Activated CD8-positive, alpha-beta T cell treated with anti-CD3 and anti-CD28 coated beads, Interleukin-2, amount 10 ng/mL, durations not matched to agents 7 days and 5 days (primary cell): ENCODE measurements around the gene CCDC93. TPM values are rescaled to one million over a fixed set of nuclear protein-coding genes. Genes with fewer than 3 reads are reported as not detected.
"Not testable (repeated sequence)": the region's sequence is repeated elsewhere in the genome, so short reads cannot be mapped to it uniquely, and the experiment has no call there.

Source experiments
- ATAC-seq: fragments of 150-1000 bp; cut with Tn5 transposase; one replicate; pipeline ENCODE4 v1.10.0; 2021; ENCODE audit warnings: moderate library complexity
- CTCF ChIA-PET: fragments of 350-600 bp; sonication (Branson Sonifier 250); formaldehyde crosslinking; loops from one replicate; lab custom pipeline; 2021; ENCODE audit warnings: antibody characterized with exemption; lab: Charles Lee
- POLR2A ChIA-PET: fragments of 350-600 bp; sonication (Branson Sonifier 250); formaldehyde crosslinking; loops from one replicate; lab custom pipeline; 2021; ENCODE audit warnings: antibody characterized with exemption; lab: Charles Lee
- DNase-seq: peaks from one replicate; pipeline ENCODE4 v3.0.0-alpha.2; 2020
- H3K27ac Mint-ChIP-seq: one replicate; pipeline ENCODE4 v1.8.0; 2021; ENCODE audit warnings: mild to moderate bottlenecking, mixed read lengths
- H3K27me3 Mint-ChIP-seq: one replicate; pipeline ENCODE4 v1.8.0; 2021; ENCODE audit warnings: low read depth, mixed read lengths
- H3K36me3 Mint-ChIP-seq: one replicate; pipeline ENCODE4 v1.8.0; 2021; ENCODE audit warnings: low read depth, mixed read lengths
- H3K4me1 Mint-ChIP-seq: one replicate; pipeline ENCODE4 v1.8.0; 2021; ENCODE audit warnings: low read depth, mixed read lengths
- H3K4me3 Mint-ChIP-seq: one replicate; pipeline ENCODE4 v1.8.0; 2021; ENCODE audit warnings: mild to moderate bottlenecking, mixed read lengths
- H3K9me3 Mint-ChIP-seq: one replicate; pipeline ENCODE4 v1.8.0; 2022; ENCODE audit warnings: mixed read lengths; ENCODE audit not compliant: insufficient read depth
- total RNA-seq, 2 experiments: library from RNA; stranded (reverse); gene quantifications; one replicate each; pipeline ENCODE4 v1.2.3, GENCODE V29; 2021

Gene CCDC93
- total RNA-seq, 2 experiments from 2014 or later, result 31.7 to 34.3 TPM

GRCh38 chr2:118044103-118044716, 30.3 kb upstream of the CCDC93 start:
- no peak for DNase-seq
- no peaks in the 10 kb centered on the region for H3K4me1 Mint-ChIP-seq
- no peak overlapping the region for H3K27ac Mint-ChIP-seq
- no peak overlapping the region for H3K4me3 Mint-ChIP-seq
- POLR2A ChIA-PET, result no interaction called here
- no peak for ATAC-seq
- no peaks in the 10 kb centered on the region for H3K36me3 Mint-ChIP-seq
- H3K9me3 Mint-ChIP-seq, result no peaks in the 10 kb centered on the region
- peaks cover 42% of the 10 kb centered on the region for H3K27me3 Mint-ChIP-seq
- CTCF ChIA-PET, result no interaction called here

- POLR2A ChIA-PET, result no interaction called here
- Mint-ChIP-seq H3K4me3 (no peak overlapping the region), H3K27ac (no peak overlapping the region), H3K4me1 (no peaks in the 10 kb centered on the region), H3K27me3 (peaks cover 43% of the 10 kb centered on the region), H3K36me3 (peaks cover 2% of the 10 kb centered on the region), H3K9me3 (peaks cover 8% of the 10 kb centered on the region)
- CTCF ChIA-PET, result interaction anchor here (1.5 kb wide), 1 partner anchor 8 kb away, joined by 6 read pairs; no protein-coding TSS in a partner anchor
- no peak for ATAC-seq
- no peak for DNase-seq
Measured at GRCh38 chr2:118040891-118041290, 27.0 kb upstream of the CCDC93 start.

- H3K27me3 Mint-ChIP-seq, result peaks cover 25% of the 10 kb centered on the region
Measured at GRCh38 chr2:118032169-118033013, 18.5 kb upstream of the CCDC93 start.

GRCh38 chr2:118031566-118031965, 17.7 kb upstream of the CCDC93 start:
- Mint-ChIP-seq H3K4me3 (no peak overlapping the region), H3K4me1 (no peaks in the 10 kb centered on the region), H3K27ac (no peak overlapping the region), H3K27me3 (peaks cover 25% of the 10 kb centered on the region), H3K9me3 (peaks cover 6% of the 10 kb centered on the region), H3K36me3 (peaks cover 2% of the 10 kb centered on the region)
- CTCF ChIA-PET, result interaction anchor here (1.5 to 2.3 kb wide), 2 partner anchors 13 to 16 kb away, joined by 6 to 19 read pairs; no protein-coding TSS in a partner anchor
- no peak for ATAC-seq
- POLR2A ChIA-PET, result no interaction called here
- DNase-seq, result no peak

More at GRCh38 chr2:118032169-118033013, 18.5 kb upstream of the CCDC93 start:
- ChIA-PET POLR2A (interaction anchor here (0.7 kb wide), 1 partner anchor 1736 kb away, joined by 5 read pairs; no protein-coding TSS in a partner anchor), CTCF (interaction anchor here (0.6 to 2.7 kb wide), 27 partner anchors 9 to 823 kb away, joined by 3 to 21 read pairs (median 5); partner anchors contain the start of gene CCDC93)
- H3K4me3 Mint-ChIP-seq, result no peak overlapping the region
- peak; percentile 64 for DNase-seq
- no peaks in the 10 kb centered on the region for H3K4me1 Mint-ChIP-seq
- peak; percentile 68 for ATAC-seq
- no peak overlapping the region for H3K27ac Mint-ChIP-seq
- peaks cover 9% of the 10 kb centered on the region for H3K9me3 Mint-ChIP-seq
- peaks cover 2% of the 10 kb centered on the region for H3K36me3 Mint-ChIP-seq

GRCh38 chr2:118029025-118029424, 15.2 kb upstream of the CCDC93 start:
- H3K36me3 Mint-ChIP-seq, result no peaks in the 10 kb centered on the region
- ChIA-PET CTCF (interaction anchor here (2.3 kb wide), 1 partner anchor 26 kb away, joined by 10 read pairs; no protein-coding TSS in a partner anchor), POLR2A (no interaction called here)
- H3K4me3 Mint-ChIP-seq, result no peak overlapping the region
- no peak overlapping the region for H3K27ac Mint-ChIP-seq
- ATAC-seq (no peak), DNase-seq (no peak)
- H3K9me3 Mint-ChIP-seq, result no peaks in the 10 kb centered on the region
- peaks cover 19% of the 10 kb centered on the region for H3K27me3 Mint-ChIP-seq
- H3K4me1 Mint-ChIP-seq, result no peaks in the 10 kb centered on the region

- Mint-ChIP-seq H3K36me3 (no peaks in the 10 kb centered on the region), H3K4me1 (peaks cover 6% of the 10 kb centered on the region), H3K27me3 (peaks cover 19% of the 10 kb centered on the region), H3K9me3 (no peaks in the 10 kb centered on the region), H3K4me3 (no peak overlapping the region), H3K27ac (no peak overlapping the region)
- ChIA-PET CTCF (interaction anchor here (1.1 to 2.3 kb wide), 2 partner anchors 11 to 18 kb away, joined by 4 to 5 read pairs; no protein-coding TSS in a partner anchor), POLR2A (no interaction called here)
- ATAC-seq (no peak), DNase-seq (no peak)
Measured at GRCh38 chr2:118021356-118021755, 7.5 kb upstream of the CCDC93 start.

GRCh38 chr2:118019821-118020220, 6.0 kb upstream of the CCDC93 start:
- H3K9me3 Mint-ChIP-seq, result no peaks in the 10 kb centered on the region
- no peaks in the 10 kb centered on the region for H3K36me3 Mint-ChIP-seq
- H3K4me1 Mint-ChIP-seq, result peaks cover 7% of the 10 kb centered on the region
- CTCF ChIA-PET, result no interaction called here
- ATAC-seq (no peak), DNase-seq (no peak)
- no peak overlapping the region for H3K27ac Mint-ChIP-seq
- H3K27me3 Mint-ChIP-seq, result peaks cover 19% of the 10 kb centered on the region
- POLR2A ChIA-PET, result no interaction called here
- H3K4me3 Mint-ChIP-seq, result no peak overlapping the region

- ATAC-seq, result no peak
- no peak overlapping the region for H3K4me3 Mint-ChIP-seq
Measured at GRCh38 chr2:118016911-118017310, 3.0 kb upstream of the CCDC93 start.

GRCh38 chr2:118015761-118016160, 1.9 kb upstream of the CCDC93 start:
- POLR2A ChIA-PET, H3K4me3 Mint-ChIP-seq, H3K36me3 Mint-ChIP-seq, DNase-seq, H3K9me3 Mint-ChIP-seq, ATAC-seq, H3K27ac Mint-ChIP-seq: not testable (repeated sequence)
- Mint-ChIP-seq H3K27me3 (peaks cover 16% of the 10 kb centered on the region), H3K4me1 (peaks cover 33% of the 10 kb centered on the region)
- CTCF ChIA-PET, result interaction anchor here (1.6 to 2.5 kb wide), 3 partner anchors 12 to 202 kb away, joined by 6 to 55 read pairs (median 21); partner anchors contain the start of gene DDX18

More at GRCh38 chr2:118016911-118017310, 3.0 kb upstream of the CCDC93 start:
- Mint-ChIP-seq H3K9me3 (no peaks in the 10 kb centered on the region), H3K4me1 (peaks cover 26% of the 10 kb centered on the region), H3K36me3 (no peaks in the 10 kb centered on the region), H3K27me3 (peaks cover 19% of the 10 kb centered on the region), H3K27ac (no peak overlapping the region)
- ChIA-PET POLR2A (no interaction called here), CTCF (interaction anchor here (0.6 to 1.6 kb wide), 3 partner anchors 13 to 30 kb away, joined by 3 to 17 read pairs (median 3); no protein-coding TSS in a partner anchor)
- DNase-seq, result peak; percentile 23

- no peaks in the 10 kb centered on the region for H3K9me3 Mint-ChIP-seq
- peak overlapping the region; percentile 88 for H3K4me3 Mint-ChIP-seq
- H3K27ac Mint-ChIP-seq, result peak overlapping the region; percentile 68
- DNase-seq, result no peak
- H3K4me1 Mint-ChIP-seq, result peaks cover 39% of the 10 kb centered on the region
- ChIA-PET CTCF (interaction anchor here (1.0 to 2.5 kb wide), 8 partner anchors 10 to 203 kb away, joined by 3 to 55 read pairs (median 5); partner anchors contain the start of gene DDX18), POLR2A (interaction anchor here (0.6 to 1.4 kb wide), 5 partner anchors 9 to 199 kb away, joined by 3 to 9 read pairs (median 3); no protein-coding TSS in a partner anchor)
- ATAC-seq, result no peak
- H3K27me3 Mint-ChIP-seq, result peaks cover 8% of the 10 kb centered on the region
- H3K36me3 Mint-ChIP-seq, result peaks cover 13% of the 10 kb centered on the region
Measured at GRCh38 chr2:118014492-118014824, 588 bp upstream of the CCDC93 start.

- Mint-ChIP-seq H3K4me3 (peak overlapping the region; percentile 88), H3K36me3 (peaks cover 17% of the 10 kb centered on the region), H3K4me1 (peaks cover 39% of the 10 kb centered on the region), H3K27ac (peak overlapping the region; percentile 75), H3K9me3 (no peaks in the 10 kb centered on the region), H3K27me3 (peaks cover 5% of the 10 kb centered on the region)
- CTCF ChIA-PET, result interaction anchor here (1.0 to 2.7 kb wide), 5 partner anchors 9 to 199 kb away, joined by 3 to 55 read pairs (median 7); partner anchors contain the start of gene DDX18
- DNase-seq (peak; percentile 48), ATAC-seq (peak; percentile 45)
- POLR2A ChIA-PET, result interaction anchor here (1.0 to 1.4 kb wide), 2 partner anchors 180 to 198 kb away, joined by 3 to 4 read pairs; no protein-coding TSS in a partner anchor
Measured at GRCh38 chr2:118013221-118013723, 598 bp downstream of the CCDC93 start.
